GM12873 (cell line): ENCODE data around the gene TRPM5.

ENCODE experiments used
- CTCF ChIP-seq: IDR thresholded peaks from 2 replicates; pipeline ENCODE4 v1.5.1; 2012; ENCODE audit warnings: low read depth, mild to moderate bottlenecking, moderate library complexity, low read length, control low read depth; ENCODE audit not compliant: insufficient read depth; ENCODE audit errors: missing control alignments

TRPM5 gene

GRCh38 chr11:2472428-2473186, 28.3 kb upstream of the TRPM5 start:
- no peak for TF ChIP-seq CTCF

GRCh38 chr11:2471804-2472096, 27.4 kb upstream of the TRPM5 start:
- no peak for TF ChIP-seq CTCF

- TF ChIP-seq CTCF: no peak
These were observed 26.9 kb upstream of the TRPM5 start for GRCh38 chr11:2471048-2471803.

GRCh38 chr11:2470495-2470894, 26.2 kb upstream of the TRPM5 start:
- TF ChIP-seq CTCF: no peak

GRCh38 chr11:2468363-2469235, 24.3 kb upstream of the TRPM5 start:
- no peak for TF ChIP-seq CTCF

GRCh38 chr11:2467695-2468055, 23.4 kb upstream of the TRPM5 start:
- TF ChIP-seq CTCF: no peak

- no peak for TF ChIP-seq CTCF
These were observed 22.8 kb upstream of the TRPM5 start for GRCh38 chr11:2466869-2467694.
